GM21619 (cell line): Measurements from ENCODE around the gene CLIP3.
"Not testable (repeated sequence)": the region's sequence is repeated elsewhere in the genome, so short reads cannot be mapped to it uniquely, and the experiment has no call there.

ENCODE experiments used
- ATAC-seq: cut with Tn5 transposase; IDR thresholded peaks from one replicate; pipeline ENCODE4 v1.9.1; 2021; ENCODE audit not compliant: unreplicated experiment

The CLIP3 gene

DNA sequence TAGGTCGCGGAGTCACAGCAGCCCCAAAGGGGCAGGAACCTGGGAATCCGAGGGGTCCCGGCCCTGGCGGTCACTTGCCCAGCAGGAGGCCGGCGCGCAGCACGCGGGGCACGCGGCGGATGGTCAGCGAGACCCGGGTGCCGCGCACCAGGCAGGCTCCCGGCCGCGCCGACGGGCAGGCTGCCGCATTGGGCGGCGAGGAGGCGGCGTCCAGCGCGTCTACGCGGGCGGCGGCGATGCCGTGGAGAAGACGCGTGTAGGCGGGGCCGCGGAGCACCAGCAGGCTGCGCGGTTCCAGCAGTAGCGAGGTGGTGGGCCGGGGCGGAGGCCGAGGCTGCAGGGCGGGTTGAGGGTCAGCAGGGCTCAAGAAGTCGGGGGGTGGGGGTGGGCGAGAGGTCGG lies 23.5 kb downstream of the CLIP3 start:
- no peak for ATAC-seq

DNA sequence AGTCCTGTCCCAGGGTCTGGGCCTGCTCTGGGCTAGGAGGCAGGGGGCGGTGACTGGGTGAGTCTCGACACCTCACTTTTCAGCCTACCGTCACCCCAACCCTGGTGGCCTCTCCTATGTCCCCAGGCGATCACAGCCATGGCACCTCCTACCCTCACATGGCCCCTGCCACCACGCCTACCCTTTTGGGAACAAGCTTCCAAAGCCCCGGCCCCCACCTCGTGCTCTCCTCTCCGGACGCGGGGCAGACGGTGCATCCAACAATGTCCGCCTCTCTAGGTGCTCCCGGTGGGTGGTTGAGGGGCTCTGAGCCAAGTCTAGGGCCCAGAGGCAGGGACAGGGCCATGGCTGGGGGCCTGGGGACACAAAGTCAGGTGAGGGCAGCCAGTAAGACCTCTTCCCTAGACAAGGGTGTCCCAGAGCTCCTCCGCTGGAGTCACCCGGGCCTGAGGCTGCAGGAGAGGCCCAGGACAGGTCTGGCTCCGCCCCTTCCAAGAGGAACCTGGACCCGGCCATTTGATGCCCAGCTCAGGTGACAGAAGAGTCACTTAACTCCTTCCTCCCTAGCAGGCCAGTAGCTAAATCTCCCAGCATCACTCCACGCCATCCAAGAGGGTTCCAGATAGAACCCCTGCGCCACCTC lies 24.2 kb downstream of the CLIP3 start, which contains the start of gene SYNE4:
SYNE4 (minus strand) TSS at position 478 of the 643 bp plus-strand sequence; CDS start at position 346, 132 bp downstream.
- no peak for ATAC-seq

DNA sequence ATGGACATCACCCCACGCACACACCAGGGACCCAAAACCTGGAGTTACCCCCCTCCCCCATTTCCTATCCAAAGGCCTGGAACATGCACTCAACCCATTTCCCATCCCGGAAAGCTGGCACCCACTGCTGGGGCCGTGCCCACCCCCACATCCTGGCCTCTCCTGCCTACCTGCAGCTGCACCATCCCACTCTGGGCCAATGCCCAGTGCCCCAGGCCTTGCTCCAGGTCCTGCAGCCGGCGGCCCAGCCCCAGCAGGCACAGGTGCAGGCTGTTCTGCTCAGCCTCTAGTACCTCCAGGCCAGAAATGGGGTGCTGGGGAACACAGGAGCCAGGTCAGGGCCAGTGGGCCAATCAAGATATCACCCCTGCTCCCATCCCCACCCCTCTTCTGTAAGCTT lies 25.7 kb downstream of the CLIP3 start:
- ATAC-seq = no peak

DNA sequence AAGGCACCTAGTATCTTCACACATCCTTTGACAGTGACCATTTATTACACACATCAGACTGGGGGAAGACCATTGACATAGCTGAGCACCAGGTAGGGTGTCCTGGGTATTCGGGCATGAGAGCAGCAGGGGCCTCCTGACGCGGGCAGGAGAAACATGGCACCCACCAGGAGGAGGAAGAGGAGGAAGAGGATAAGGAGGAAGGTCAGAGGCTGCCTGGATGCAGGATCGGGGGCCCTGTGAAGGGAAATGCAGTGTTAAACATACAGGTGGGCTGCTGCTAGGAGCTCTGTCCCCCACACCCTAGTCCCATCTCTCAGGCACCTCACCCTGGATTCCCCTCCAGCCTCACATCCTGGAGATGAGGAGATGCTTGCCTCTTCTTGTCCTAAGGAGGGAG lies 29.4 kb downstream of the CLIP3 start:
- ATAC-seq = no peak

DNA sequence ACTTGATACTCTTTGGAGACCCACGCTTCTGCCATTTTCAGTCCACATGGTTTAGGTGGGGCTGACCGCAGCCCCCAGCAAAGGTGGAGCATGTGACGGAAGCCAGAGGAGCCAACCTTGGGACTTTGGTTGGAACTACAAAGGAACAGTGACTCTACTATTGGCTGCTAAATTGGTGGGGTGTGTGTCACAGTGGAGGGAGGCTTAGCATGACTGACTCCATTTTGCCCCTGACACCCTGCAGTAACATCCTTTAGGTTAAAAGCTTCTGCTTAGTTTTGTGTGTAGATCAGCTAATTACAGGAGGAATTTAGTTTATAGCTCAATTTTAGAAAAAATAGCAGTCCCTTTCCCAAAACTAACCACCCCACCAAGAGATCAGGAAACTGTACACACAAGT lies 31.1 kb downstream of the CLIP3 start:
- no peak for ATAC-seq

DNA sequence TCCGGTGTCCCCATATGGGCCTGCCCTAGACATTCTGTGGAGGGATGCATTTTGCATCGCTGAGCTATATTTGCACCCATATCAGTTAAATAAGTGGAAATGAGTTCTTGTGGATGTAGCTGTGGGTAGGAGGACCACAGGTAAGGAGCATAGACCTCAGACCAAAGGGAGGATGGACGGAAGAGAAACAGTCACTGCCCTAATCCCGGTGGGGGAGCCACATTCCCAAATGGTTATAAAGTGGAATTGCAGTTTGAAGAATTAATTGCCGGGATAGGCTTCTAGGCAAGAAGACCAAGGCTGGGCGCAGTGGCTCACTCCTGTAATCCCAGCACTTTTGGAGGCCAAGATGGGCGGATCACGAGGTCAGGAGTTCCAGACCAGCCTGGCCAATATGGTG lies 35.9 kb downstream of the CLIP3 start:
- ATAC-seq = no peak

DNA sequence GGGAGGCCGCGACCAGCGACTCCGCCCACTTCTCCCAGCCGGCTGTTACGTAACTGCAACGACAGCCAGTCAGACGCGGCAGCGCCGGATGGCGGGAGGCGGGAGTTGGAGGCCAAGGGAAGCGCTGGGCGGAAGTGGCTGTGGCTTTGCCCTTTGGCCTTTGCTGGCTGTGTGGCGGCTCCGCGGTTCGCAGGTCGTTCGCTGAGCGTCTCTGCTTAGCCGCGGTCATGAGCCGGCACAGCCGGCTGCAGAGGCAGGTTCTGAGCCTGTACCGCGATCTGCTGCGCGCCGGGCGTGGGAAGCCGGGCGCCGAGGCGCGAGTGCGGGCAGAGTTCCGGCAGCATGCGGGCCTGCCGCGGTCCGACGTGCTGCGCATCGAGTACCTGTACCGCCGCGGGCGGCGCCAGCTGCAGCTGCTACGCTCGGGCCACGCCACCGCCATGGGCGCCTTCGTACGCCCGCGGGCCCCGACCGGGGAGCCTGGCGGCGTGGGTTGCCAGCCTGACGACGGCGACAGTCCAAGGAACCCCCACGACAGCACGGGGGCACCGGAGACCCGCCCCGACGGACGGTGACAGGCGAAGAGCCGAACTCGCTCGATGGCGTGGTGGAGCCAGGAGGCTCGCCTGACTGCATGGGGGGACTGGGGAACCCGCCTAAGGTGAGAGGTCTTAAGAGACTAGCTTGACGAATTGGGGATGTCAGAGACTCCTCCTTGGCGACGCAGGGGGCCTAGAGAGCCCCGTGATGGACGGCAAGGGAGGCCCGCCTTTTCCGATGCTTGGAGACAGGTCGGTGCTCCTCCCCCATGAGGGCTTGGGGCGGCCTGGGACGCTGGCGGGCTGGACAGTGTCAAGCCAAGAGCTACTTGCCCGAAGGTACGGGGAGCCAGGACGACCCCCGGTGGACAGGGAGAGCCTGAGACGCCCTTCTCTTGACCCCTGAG lies 37.4 kb downstream of the CLIP3 start, which contains the start of gene SDHAF1:
SDHAF1 (plus strand) TSS at position 141 of the 946 bp plus-strand sequence; CDS start at position 228, 87 bp downstream.
- ATAC-seq = peak; percentile 78

DNA sequence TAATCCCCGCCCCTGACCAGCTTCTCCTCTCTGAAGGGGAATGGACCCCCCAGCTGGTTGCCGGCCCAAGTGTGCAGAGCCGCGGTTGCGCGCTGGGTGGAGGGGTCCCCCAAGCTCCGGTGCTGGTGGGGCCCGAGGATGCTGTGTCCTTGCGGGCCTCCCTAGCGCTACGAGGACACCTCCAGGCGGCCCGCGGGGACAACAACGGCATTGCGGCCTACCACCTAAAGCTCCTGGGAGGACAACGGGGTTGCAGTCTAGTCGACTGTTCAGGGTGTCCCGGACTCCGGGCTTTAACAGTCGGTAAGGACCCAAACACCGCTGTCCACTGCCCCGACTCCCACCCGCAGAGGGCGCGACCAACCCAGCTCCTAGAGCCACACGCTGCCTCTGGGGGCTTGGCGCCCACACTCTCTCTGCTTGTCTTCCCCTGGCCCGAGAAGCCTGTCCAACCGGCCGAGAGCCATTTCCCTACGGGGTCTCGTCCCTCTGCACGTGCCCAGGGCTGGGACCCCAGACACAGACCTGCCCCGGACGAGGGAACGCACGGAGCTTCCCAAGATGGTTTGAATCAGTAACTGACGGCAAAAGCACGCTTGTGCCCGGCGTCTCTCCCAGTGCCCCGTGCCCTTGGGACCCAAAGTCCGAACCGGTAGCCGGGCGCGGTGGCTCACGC lies 38.6 kb downstream of the CLIP3 start:
- no peak for ATAC-seq

DNA sequence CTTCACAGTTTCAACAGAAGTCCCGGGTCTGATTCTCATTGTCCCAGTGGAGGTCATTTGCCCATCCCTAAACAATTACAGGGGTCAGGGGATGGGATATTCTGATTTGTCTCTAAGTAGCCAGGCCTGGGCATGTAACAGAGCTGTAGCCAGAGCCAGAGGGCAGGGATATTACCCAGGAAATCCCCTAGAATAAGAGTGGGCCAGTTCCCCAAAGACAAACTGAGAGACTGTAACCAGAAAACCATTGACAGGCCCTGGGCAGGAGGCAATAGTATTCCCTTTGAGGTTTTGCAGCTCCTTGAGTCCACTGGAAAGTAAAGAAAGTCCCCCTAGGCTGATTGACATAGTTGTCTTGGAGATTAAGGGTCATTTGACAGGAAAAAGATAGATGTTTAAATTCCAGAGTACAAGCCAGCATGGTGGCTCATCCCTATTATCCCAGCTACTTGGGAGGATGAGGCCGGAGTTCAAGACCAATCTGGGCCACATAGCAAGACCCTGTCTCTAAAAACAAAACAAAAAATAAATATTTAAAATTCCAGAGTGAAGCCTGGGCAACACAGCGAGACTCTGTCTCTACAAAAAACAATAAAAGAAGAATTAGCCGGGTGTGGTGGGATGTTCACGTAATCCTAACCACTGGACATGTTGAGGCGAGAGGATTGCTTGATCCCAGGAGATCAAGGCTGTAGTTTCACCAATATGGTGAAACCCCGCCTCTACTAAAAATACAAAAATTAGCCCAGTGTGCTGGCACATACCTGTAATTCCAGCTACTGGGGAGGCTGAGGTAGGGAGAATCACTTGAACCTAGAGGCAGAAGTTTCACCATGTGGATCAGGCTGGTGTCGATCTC lies 39.5 kb downstream of the CLIP3 start:
- no peak for ATAC-seq

DNA sequence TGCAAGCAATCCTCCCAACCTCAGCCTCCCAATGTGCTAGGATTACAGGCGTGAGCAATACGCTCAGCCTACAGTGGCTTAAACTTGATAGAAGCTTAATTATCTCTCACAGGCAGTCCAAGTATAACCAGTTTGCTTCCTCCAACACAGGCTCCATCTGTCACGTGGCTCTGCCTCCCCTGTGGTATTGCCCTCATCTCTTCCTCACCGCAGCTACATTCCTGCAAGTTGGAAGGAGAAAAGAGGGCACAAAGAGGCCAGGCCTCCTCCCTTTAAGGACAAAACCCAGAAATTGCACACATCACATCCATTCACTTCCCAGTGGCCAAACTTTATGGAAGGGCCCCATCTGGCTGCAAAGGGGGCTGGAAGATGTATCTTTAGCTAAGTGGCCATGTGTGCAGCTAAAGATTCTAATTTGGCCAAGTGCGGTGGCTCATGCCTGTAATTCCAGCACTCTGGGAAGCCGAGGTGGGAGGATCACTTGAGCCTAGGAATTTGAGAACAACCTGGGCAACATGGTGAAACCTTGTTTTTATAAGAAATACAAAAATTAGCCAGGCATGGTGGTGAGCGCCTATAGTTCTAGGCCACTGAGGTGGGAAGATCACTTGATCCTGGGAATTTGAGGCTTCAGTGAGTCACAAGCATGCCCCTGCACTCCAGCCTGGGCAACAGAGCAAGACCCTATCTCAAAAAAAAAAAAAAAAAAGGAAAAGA lies 40.8 kb downstream of the CLIP3 start:
- ATAC-seq = no peak

DNA sequence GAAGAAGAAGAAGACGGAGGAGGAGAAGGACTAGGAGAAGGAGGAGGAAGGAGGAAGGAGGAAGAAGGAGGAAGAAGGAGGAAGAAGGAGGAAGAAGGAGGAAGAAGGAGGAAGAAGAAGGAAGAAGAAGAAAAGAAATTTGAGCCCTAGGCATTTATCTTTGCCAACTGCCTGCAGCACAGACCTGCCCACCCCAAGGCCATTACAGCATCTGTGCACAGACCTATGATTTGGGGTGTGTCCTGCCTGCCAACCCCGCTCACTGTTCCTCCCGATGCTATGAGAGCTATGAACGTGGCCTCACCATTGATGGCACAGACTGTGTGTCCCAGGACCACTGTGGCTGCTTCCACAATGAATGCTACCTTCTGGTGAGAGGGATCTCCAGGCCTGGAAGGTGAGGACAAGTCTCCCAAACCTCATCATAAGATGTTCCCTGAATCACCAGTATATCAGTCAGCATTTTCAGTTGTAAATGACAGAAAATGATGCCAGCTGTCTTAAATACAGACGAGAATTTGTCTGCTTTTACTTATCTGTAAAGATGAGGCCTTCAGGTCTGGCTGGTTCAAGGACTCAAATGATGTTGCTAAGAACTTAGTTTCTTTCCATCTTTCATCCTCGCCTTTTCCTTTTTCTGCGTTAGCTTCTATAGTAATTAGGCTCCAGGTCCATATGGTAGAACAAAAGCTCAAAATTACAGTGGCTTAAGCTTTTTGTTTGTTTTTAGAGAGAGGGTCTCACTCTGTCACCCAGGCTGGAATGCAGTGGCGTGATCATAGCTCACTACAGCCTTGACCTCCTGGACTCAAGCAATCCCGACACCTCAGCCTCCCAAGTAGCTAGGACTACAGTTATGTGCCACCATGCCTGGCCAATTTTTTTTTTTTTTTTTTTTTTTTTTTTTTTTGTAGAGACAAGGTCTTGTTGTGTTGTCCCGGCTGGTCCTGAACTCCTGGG lies 41.6 kb downstream of the CLIP3 start:
- ATAC-seq = no peak

DNA sequence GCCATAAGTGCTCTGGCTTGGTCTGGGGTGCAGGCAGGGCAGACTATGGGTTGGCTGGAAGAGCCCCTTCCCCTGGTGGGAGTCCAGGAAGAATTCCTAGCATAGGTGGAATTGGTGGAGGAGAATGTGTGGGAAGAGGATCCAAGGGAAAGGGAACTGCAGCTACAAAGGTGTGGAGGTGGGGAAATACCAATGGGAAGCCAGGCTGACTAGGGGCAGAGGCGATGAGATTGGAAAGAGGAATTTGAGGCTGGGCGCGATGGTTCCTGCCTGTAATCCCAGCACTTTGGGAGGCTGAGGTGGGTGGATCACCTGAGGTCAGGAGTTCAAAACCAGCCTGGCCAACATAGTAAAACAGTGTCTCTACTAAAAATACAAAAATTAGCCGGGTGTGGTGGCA lies 42.5 kb downstream of the CLIP3 start:
- no peak for ATAC-seq

DNA sequence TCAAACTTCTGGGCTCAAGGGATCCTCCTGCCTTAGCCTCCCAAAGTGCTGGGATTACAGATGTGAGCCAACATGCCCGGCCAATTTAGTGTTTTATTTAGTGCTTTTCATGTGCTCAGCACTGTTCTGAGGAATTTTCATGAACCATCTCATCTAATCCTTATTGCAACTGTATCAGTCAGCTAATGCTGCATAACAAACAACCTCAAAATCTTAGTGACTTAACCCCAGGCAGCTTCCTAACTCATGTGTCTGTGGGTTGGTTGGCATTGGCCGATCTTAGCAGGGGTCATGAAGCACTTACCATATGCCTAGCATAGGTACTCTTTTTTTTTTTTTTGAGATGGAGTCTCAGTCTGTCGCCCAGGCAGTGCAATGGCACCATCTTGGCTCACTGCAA lies 43.8 kb downstream of the CLIP3 start:
- no peak for ATAC-seq

DNA sequence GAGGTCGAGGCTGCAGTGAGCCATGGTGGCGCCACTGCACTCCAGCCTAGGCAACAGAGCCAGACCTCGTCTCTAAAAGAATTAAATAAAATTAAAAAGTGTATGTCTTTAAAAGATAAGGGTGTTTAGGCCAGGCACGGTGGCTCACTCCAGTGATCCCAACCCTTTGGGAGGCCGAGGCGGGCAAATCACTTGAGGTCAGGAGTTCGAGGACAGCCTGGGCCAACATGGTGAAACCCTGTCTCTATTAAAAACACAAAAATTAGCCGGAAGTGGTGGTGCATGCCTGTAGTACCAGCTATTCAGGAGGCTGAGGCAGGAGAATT lies 45.1 kb downstream of the CLIP3 start:
- ATAC-seq = no peak

DNA sequence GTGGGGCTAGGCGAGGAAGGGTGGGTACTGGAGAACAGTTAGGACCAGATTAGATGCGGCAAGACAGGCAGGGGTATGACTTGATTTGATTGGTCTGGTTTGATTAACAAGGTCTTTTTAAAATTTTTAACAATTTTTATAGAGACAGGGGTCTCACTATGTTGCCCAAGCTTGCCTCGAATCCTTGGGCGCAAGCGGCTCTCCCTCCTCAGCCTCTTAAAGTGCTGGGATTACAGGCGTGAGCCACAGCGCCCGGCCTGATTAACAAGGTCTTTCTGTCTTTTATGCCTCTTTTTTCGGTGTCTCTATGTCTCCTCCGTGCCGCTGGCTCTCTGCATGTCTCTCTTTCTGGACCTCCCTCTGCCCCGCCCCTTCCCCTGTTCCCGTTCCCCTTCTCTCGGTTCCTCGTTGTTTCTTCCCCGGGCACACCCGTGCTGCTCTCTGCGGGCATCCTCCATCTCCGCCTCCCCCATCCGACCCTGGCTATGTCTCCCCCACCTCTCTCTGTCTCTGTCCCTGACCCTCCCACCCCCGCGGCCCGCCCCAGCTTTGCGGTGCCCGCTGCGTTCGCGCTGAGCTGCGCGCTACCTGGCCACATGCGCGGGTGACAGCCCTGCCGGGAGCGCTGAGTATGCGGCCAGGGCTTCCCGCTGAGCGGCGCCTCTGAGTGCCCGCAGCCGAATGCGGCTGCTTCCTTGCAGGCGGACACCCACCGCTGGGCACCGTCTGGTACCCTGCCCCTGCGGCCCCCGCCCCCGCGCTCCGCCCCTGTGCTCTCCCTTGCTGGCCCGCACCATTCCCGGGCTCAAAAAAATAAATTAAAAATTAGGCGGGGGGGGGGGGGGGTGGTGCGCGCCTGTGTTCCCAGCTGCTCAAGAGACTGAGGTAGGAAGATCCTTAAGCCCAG lies 45.8 kb downstream of the CLIP3 start:
- no peak for ATAC-seq

DNA sequence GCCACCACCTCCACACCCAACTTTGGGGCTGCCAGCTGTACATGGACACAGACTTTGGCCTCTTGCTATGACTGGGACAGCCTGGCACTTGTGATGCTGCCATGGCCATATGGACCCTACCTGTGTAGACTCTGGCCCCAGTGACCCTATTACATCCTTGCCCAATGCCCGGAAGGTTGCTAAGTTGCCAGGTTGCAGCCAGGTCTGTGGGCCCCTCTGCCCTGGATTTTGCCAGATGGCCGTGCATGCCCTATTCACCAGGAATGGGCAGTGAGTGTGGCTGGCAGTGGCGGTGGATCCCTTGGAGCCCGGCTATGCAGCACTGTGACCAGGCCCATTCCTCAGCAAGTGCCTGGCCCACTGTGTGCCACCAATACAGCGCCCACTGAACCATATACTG lies 46.6 kb downstream of the CLIP3 start:
- ATAC-seq = no peak

DNA sequence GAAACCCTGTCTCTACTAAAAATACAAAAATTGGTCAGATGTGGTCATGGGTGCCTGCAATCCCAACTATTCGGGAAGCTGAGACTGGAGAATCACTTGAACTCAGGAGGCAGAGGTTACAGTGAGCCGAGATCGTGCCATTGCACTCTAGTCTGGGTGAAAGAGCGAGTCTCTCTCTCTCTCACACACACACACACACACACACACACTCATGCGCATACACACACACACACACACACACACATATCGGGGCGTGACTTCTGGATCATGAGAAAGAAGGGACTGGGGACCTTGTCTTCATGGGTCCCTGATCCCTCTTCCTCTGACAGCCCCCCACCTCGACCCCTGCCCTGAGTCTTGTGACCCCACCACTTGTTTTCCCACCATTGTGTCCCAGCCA lies 49.5 kb downstream of the CLIP3 start:
- ATAC-seq = no peak

DNA sequence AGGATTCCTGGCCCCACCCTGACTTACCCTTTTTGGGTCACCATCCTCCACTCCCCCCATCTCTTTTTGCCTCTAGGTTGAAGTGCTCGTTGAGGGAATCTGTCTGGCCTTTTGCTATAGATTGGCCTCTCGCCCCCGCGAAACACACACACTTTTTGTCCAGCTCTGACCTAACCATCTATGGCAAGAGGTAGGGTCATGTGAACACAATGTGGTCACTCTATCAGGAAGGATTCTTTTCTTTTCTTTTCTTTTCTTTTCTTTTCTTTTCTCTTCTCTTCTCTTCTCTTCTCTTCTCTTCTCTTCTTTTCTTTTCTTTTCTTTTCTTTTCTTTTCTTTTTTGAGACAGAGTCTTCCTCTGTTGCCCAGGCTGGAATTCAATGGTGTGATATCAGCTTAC lies 51.7 kb downstream of the CLIP3 start:
- not testable (repeated sequence) for ATAC-seq
